Breast epithelium (tissue), 4 donors: Measurements from ENCODE around the gene PRR14L. TPM values are rescaled to one million over a fixed set of nuclear protein-coding genes. Genes with fewer than 3 reads are reported as not detected.
"Not testable (repeated sequence)": the region's sequence is repeated elsewhere in the genome, so short reads cannot be mapped to it uniquely, and the experiment has no call there.

Experiments
- DNase-seq, 2 donors: peaks; one replicate each; pipeline ENCODE4 v3.0.0-alpha.2; 2019; ENCODE audit warnings: low spot score in 2 of 2
- H3K27ac ChIP-seq, 2 donors: fragments of 200-600 bp; sonication (generic) in 1 of 2; one replicate each; pipeline ENCODE4 v1.5.1; 2016 to 2019; ENCODE audit warnings: mild to moderate bottlenecking in 1 of 2
- H3K27me3 ChIP-seq, 2 donors: fragments of 200-600 bp; sonication (generic) in 1 of 2; one replicate each; pipeline versions ENCODE4 v1.5.1 to v1.6.0; 2017 to 2019; ENCODE audit warnings: control low read depth in 1 of 2, mild to moderate bottlenecking in 1 of 2
- H3K36me3 ChIP-seq: fragments of 200-600 bp; one replicate; pipeline ENCODE4 v1.5.1; 2019
- H3K4me1 ChIP-seq, 2 donors: fragments of 200-600 bp; sonication (generic); one replicate each; pipeline ENCODE4 v1.5.1; 2016 to 2019; ENCODE audit warnings: control low read depth in 1 of 2
- H3K4me3 ChIP-seq, 3 donors: fragments of 200-600 bp; sonication (generic); 1 replicate in 2 of 3; 2 replicates in 1 of 3; pipeline ENCODE4 v1.5.1; 2016 to 2019; ENCODE audit warnings: mild to moderate bottlenecking in 3 of 3, moderate library complexity in 2 of 3
- H3K9me3 ChIP-seq, 2 donors: fragments of 200-600 bp; sonication (generic) in 1 of 2; one replicate each; pipeline ENCODE4 v1.5.1; 2016 to 2019; ENCODE audit warnings: control low read depth in 1 of 2
- CTCF ChIP-seq, 3 donors: fragments of 450-650 bp; IDR thresholded peaks; one replicate each; pipeline ENCODE4 v1.5.1; 2016 to 2017; ENCODE audit warnings: antibody characterized with exemption in 3 of 3, mild to moderate bottlenecking in 3 of 3, moderate library complexity in 3 of 3
- POLR2A ChIP-seq: fragments of 450-650 bp; IDR thresholded peaks from one replicate; pipeline ENCODE4 v1.6.1; 2016; ENCODE audit warnings: antibody characterized with exemption, mild to moderate bottlenecking, moderate library complexity
- POLR2AphosphoS5 ChIP-seq, 3 donors: sonication (generic); formaldehyde crosslinking; IDR thresholded peaks; one replicate each; pipeline ENCODE4 v1.6.1; 2017; ENCODE audit warnings: antibody characterized with exemption in 3 of 3
- intact Hi-C: fragments of 100-400 bp; cut with DNase I; formaldehyde crosslinking; loops from one replicate; pipeline ENCODE4 v1.15.1; 2023; ENCODE audit warnings: low total_unique reads
- total RNA-seq, 3 donors: library from RNA; depleted of rRNA; stranded (reverse); fragments of >200 nt; gene quantifications; one replicate each; pipeline ENCODE4 v1.1.0, GENCODE V29; 2016

PRR14L gene
- total RNA-seq, 3 donors from 2014 or later, result 24.9 to 31.3 (median 27.5) TPM

- no peak for TF ChIP-seq POLR2AphosphoS5 (IDR thresholded peaks at IDR 0.05)
- TF ChIP-seq CTCF (IDR thresholded peaks at IDR 0.05), result no peak
- TF ChIP-seq POLR2A, result no peak
- Histone ChIP-seq H3K36me3 (no peaks in the 10 kb centered on the region), H3K27ac (no peak overlapping the region), H3K9me3 (no peaks in the 10 kb centered on the region), H3K4me1 (no peaks in the 10 kb centered on the region), H3K4me3 (no peak overlapping the region), H3K27me3 (no peaks in the 10 kb centered on the region)
- no peak for DNase-seq
- intact Hi-C loops, result no loop called here
Measured at GRCh38 chr22:31742115-31742514, 7.8 kb downstream of the PRR14L start.

GRCh38 chr22:31740314-31740713 lies 9.6 kb downstream of the PRR14L start:
- H3K36me3 ChIP-seq, DNase-seq, H3K27me3 ChIP-seq, H3K27ac ChIP-seq, H3K9me3 ChIP-seq, H3K4me3 ChIP-seq, H3K4me1 ChIP-seq, intact Hi-C loops: not testable (repeated sequence)

DNA sequence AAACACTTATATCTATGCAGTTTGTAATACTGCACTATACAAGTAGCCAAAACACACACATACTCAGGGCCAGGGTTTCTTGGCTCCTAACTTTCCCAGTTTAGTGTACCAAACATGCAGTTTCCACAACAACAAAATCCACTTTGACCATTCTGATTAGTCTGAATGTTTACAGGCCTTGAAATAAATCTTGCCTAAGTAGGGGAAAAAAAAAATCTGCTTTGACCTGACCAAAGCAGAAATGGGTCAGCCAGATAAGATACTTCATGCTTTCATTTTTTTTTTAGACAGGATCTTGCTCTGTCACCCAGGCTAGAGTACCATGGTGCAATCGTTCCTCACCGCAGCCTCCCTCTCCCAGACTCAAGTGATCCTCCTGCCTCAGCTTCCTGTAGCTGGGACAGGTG lies 10.1 kb downstream of the PRR14L start:
- Histone ChIP-seq H3K27me3 (no peaks in the 10 kb centered on the region), H3K4me3 (no peak overlapping the region), H3K9me3 (no peaks in the 10 kb centered on the region), H3K4me1 (no peaks in the 10 kb centered on the region), H3K36me3 (no peaks in the 10 kb centered on the region), H3K27ac (no peak overlapping the region)
- DNase-seq, result no peak
- TF ChIP-seq POLR2AphosphoS5 (IDR thresholded peaks at IDR 0.05) (no peak), POLR2A (no peak), CTCF (IDR thresholded peaks at IDR 0.05) (no peak)
- intact Hi-C loops, result no loop called here

GRCh38 chr22:31738566-31738965 lies 11.4 kb downstream of the PRR14L start:
- Histone ChIP-seq H3K4me3 (no peak overlapping the region), H3K27ac (no peak overlapping the region), H3K36me3 (no peaks in the 10 kb centered on the region), H3K4me1 (no peaks in the 10 kb centered on the region), H3K9me3 (no peaks in the 10 kb centered on the region), H3K27me3 (no peaks in the 10 kb centered on the region)
- no peak for DNase-seq
- intact Hi-C loops, result no loop called here
- TF ChIP-seq POLR2A, result no peak
- no peak for TF ChIP-seq CTCF (IDR thresholded peaks at IDR 0.05)
- TF ChIP-seq POLR2AphosphoS5 (IDR thresholded peaks at IDR 0.05), result no peak

- no peaks in the 10 kb centered on the region for H3K9me3 ChIP-seq
- H3K4me3 ChIP-seq, result no peak overlapping the region
- H3K4me1 ChIP-seq, result no peaks in the 10 kb centered on the region
- no peaks in the 10 kb centered on the region for H3K27me3 ChIP-seq
- no peaks in the 10 kb centered on the region for H3K36me3 ChIP-seq
- no peak for DNase-seq
- intact Hi-C loops, result no loop called here
- TF ChIP-seq POLR2A (no peak), CTCF (IDR thresholded peaks at IDR 0.05) (no peak), POLR2AphosphoS5 (IDR thresholded peaks at IDR 0.05) (no peak)
- no peak overlapping the region for H3K27ac ChIP-seq
Measured at GRCh38 chr22:31737932-31738331, 12.0 kb downstream of the PRR14L start.

- Histone ChIP-seq H3K36me3 (no peaks in the 10 kb centered on the region), H3K9me3 (no peaks in the 10 kb centered on the region), H3K4me3 (no peak overlapping the region), H3K27me3 (no peaks in the 10 kb centered on the region), H3K4me1 (no peaks in the 10 kb centered on the region), H3K27ac (no peak overlapping the region)
- no peak for TF ChIP-seq CTCF (IDR thresholded peaks at IDR 0.05)
- no peak for TF ChIP-seq POLR2AphosphoS5 (IDR thresholded peaks at IDR 0.05)
- no peak for TF ChIP-seq POLR2A
- no peak for DNase-seq
- intact Hi-C loops, result no loop called here
Measured at GRCh38 chr22:31736458-31736857, 13.5 kb downstream of the PRR14L start.
